Suprapubic skin (tissue), 4 donors: Measurements from ENCODE around the gene ZNRF4. TPM values are rescaled to one million over a fixed set of nuclear protein-coding genes. Genes with fewer than 3 reads are reported as not detected.

Experiments
- DNase-seq, 2 donors: peaks; one replicate each; pipeline ENCODE4 v3.0.0-alpha.2; 2019; ENCODE audit warnings: low spot score in 2 of 2
- H3K27ac ChIP-seq: fragments of 200-600 bp; sonication (generic); one replicate; pipeline ENCODE4 v1.5.1; 2019
- H3K27me3 ChIP-seq: fragments of 200-600 bp; sonication (generic); one replicate; pipeline ENCODE4 v1.5.1; 2019
- H3K36me3 ChIP-seq: fragments of 200-600 bp; sonication (generic); one replicate; pipeline ENCODE4 v1.5.1; 2019
- H3K4me1 ChIP-seq: fragments of 200-600 bp; sonication (generic); one replicate; pipeline ENCODE4 v1.5.1; 2019
- H3K4me3 ChIP-seq: fragments of 200-600 bp; sonication (generic); one replicate; pipeline ENCODE4 v1.5.1; 2019; ENCODE audit warnings: mild to moderate bottlenecking
- H3K9me3 ChIP-seq: fragments of 200-600 bp; sonication (generic); one replicate; pipeline ENCODE4 v1.5.1; 2019
- EP300 ChIP-seq: sonication (generic); formaldehyde crosslinking; IDR thresholded peaks from one replicate; pipeline ENCODE4 v1.6.1; 2017; ENCODE audit warnings: antibody characterized with exemption
- POLR2A ChIP-seq, 2 donors: fragments of 450-650 bp; IDR thresholded peaks; one replicate each; pipeline ENCODE4 v1.6.1; 2017; ENCODE audit warnings: antibody characterized with exemption in 2 of 2, mild to moderate bottlenecking in 2 of 2, moderate library complexity in 2 of 2
- POLR2AphosphoS5 ChIP-seq, 3 donors: sonication (generic); formaldehyde crosslinking; IDR thresholded peaks; one replicate each; pipeline ENCODE4 v1.6.1; 2017; ENCODE audit warnings: antibody characterized with exemption in 3 of 3
- WGBS: methylation state at CpG from one replicate; pipeline ENCODE4 v1.1.5; 2018; 5-methylcytosine and 5-hydroxymethylcytosine counted together
- total RNA-seq, 4 donors: library from RNA; depleted of rRNA; stranded (reverse); fragments of >200 nt; gene quantifications; one replicate each; pipeline ENCODE4 v1.1.0, GENCODE V29; 2016
- TF ChIP-seq, protein P1 (sequence below), 2 donors: fragments of 200-600 bp in 1 of 2; fragments of 450-650 bp in 1 of 2; sonication (generic) in 1 of 2; IDR thresholded peaks; one replicate each; pipeline ENCODE4 v1.5.1; 2016 to 2019; ENCODE audit warnings: antibody characterized with exemption in 2 of 2, mild to moderate bottlenecking in 1 of 2, moderate library complexity in 1 of 2

The ZNRF4 gene
- total RNA-seq, 4 donors from 2014 or later, result not detected

DNA sequence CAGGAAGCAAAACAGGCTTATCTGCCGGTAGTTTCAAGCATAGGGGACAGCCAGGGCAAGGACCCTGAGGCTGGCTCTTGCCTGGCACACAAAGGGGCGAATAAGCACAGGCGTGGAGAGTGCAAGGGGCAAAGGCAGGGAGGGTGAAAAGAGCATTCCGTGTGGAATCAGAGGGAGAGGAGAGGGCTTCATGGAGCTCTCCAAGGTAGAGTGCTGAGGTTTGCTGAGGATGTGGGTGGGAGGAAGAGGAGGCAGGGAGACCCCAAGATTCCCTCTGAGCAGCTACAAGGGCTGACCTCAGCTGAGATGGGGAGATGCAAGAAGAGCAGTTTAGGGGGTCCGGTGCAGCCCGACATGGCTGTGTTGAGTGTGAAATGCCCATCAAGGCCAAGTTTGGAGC lies 36.5 kb upstream of the ZNRF4 start:
- Histone ChIP-seq H3K4me1 (no peaks in the 10 kb centered on the region), H3K36me3 (no peaks in the 10 kb centered on the region), H3K27ac (no peak overlapping the region), H3K27me3 (peaks cover 62% of the 10 kb centered on the region), H3K4me3 (no peak overlapping the region), H3K9me3 (no peaks in the 10 kb centered on the region)
- TF ChIP-seq EP300, result no peak
- no peak for TF ChIP-seq POLR2AphosphoS5 (IDR thresholded peaks at IDR 0.05)
- TF ChIP-seq POLR2A (IDR thresholded peaks at IDR 0.05), result no peak
- WGBS, result 69% methylated on average over 6 of the region's 6 CpGs
- DNase-seq, result no peak

DNA sequence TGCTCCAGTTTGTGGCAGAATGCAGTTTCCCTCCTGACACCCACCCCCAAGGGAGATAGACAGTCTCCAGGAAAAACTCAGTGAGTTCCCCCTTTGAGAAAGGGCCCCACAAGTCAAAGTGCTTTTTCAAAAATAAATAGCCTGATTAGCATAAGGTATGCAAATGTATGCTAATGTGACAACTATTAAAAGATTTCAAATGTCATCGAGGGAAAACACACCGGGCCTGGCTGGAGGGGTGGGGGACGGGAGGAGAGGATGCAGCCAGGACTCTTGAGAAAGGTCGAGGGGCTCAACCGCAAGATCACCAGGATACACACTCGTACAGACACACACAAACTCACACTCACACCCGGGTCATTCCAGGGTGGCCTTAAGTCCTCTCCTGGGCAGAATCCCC lies 34.3 kb upstream of the ZNRF4 start:
- DNase-seq, result no peak
- Histone ChIP-seq H3K4me3 (no peak overlapping the region), H3K27me3 (peaks cover 66% of the 10 kb centered on the region), H3K36me3 (no peaks in the 10 kb centered on the region), H3K27ac (no peak overlapping the region), H3K9me3 (no peaks in the 10 kb centered on the region), H3K4me1 (no peaks in the 10 kb centered on the region)
- WGBS, result 29% methylated on average over 7 of the region's 7 CpGs
- no peak for TF ChIP-seq POLR2A (IDR thresholded peaks at IDR 0.05)
- no peak for TF ChIP-seq POLR2AphosphoS5 (IDR thresholded peaks at IDR 0.05)
- TF ChIP-seq, protein P1, sequence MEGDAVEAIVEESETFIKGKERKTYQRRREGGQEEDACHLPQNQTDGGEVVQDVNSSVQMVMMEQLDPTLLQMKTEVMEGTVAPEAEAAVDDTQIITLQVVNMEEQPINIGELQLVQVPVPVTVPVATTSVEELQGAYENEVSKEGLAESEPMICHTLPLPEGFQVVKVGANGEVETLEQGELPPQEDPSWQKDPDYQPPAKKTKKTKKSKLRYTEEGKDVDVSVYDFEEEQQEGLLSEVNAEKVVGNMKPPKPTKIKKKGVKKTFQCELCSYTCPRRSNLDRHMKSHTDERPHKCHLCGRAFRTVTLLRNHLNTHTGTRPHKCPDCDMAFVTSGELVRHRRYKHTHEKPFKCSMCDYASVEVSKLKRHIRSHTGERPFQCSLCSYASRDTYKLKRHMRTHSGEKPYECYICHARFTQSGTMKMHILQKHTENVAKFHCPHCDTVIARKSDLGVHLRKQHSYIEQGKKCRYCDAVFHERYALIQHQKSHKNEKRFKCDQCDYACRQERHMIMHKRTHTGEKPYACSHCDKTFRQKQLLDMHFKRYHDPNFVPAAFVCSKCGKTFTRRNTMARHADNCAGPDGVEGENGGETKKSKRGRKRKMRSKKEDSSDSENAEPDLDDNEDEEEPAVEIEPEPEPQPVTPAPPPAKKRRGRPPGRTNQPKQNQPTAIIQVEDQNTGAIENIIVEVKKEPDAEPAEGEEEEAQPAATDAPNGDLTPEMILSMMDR (IDR thresholded peaks at IDR 0.05), result no peak
- TF ChIP-seq EP300, result no peak

DNA sequence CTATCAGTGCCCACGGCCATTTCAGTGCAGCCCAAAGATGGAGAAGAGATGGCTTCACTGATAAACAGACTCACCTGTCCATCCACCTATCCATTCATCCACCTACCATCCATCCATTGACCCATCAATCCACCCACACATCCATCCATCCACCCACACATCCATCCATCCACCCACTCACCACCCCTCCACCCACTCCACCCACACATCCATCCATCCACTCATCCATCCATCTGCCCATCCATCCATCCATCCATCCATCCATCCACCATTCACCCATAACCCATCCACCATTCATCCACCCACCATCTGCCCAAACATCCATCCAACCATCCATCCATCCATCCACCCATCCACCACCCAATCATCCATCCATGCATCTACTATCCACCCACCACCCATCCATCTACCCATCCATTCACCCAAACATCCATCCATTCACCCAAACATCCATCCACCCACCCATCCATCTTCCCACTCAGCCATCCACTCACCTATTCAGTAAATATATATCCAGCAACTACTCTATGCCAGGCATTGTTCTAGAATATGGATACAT lies 31.6 kb upstream of the ZNRF4 start:
- no peak for DNase-seq
- Histone ChIP-seq H3K9me3 (no peaks in the 10 kb centered on the region), H3K4me3 (no peak overlapping the region), H3K27ac (no peak overlapping the region), H3K36me3 (no peaks in the 10 kb centered on the region), H3K27me3 (peaks cover 64% of the 10 kb centered on the region), H3K4me1 (no peaks in the 10 kb centered on the region)
- WGBS, result 56% methylated on average over 1 of the region's 1 CpG
- TF ChIP-seq POLR2A (IDR thresholded peaks at IDR 0.05) (no peak), EP300 (no peak), POLR2AphosphoS5 (IDR thresholded peaks at IDR 0.05) (no peak)
- TF ChIP-seq, protein P1 (IDR thresholded peaks at IDR 0.05), result no peak

DNA sequence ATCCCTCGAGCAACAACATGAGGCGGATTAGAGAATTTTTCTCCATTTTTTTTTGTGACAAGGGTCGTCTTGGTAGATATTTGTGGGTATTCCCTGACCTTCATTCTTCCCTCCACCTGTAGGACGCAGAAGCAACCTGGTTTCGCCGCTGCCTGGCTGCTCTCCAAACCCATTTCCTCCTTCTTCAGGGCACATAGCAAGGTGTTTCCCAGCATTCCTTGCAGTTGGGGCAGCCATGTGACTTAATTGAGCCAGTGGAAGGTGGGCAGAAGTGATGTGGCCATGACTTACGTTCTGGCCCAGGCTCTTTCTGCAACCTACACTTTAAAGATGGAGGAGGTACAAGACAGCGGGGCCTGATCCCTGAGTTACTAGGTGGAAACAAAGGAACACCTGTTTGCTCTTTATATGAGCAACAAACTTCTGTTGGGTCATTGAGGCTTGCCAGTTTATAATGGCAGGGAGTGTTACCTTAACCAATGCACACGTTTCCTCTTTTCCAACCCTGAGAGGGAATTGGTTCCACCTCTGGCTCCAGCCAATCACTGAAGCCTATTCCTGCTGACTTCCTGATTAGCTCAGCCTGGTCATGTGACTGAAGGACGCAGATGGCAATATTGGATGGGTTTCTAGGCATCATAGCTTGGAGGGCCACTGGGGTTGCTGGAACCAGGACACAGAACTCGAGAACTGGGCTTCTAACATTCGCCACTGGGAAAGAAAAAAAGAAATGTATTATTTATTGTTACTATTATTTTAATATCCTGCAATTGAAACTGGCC lies 30.8 kb upstream of the ZNRF4 start:
- Histone ChIP-seq H3K4me1 (no peaks in the 10 kb centered on the region), H3K27ac (no peak overlapping the region), H3K4me3 (no peak overlapping the region), H3K27me3 (peaks cover 59% of the 10 kb centered on the region), H3K9me3 (no peaks in the 10 kb centered on the region), H3K36me3 (no peaks in the 10 kb centered on the region)
- no peak for TF ChIP-seq POLR2A (IDR thresholded peaks at IDR 0.05)
- no peak for TF ChIP-seq POLR2AphosphoS5 (IDR thresholded peaks at IDR 0.05)
- TF ChIP-seq, protein P1 (IDR thresholded peaks at IDR 0.05), result no peak
- no peak for TF ChIP-seq EP300
- WGBS, result 79% methylated on average over 12 of the region's 12 CpGs
- DNase-seq, result no peak

DNA sequence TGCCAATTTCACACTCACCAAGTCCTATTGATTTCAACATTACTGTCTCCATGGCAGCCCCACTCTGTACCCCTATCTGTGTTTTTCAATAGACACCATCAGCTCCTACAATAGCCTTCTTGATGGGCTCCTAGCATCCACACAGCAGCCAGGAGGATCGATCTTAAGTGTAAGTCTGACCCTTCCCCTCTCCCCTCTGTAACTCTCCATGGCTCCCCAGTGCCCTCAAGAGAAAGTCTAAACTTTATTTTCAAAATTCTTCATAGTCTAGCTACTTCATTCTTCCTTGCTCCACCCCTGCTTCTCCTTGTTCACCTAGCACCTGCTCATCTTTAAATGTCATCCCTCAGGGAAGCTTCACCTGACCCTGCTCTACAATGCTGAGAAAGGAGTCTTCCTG lies 30.0 kb upstream of the ZNRF4 start:
- TF ChIP-seq POLR2A (IDR thresholded peaks at IDR 0.05), result no peak
- TF ChIP-seq POLR2AphosphoS5 (IDR thresholded peaks at IDR 0.05), result no peak
- TF ChIP-seq EP300, result no peak
- TF ChIP-seq, protein P1 (IDR thresholded peaks at IDR 0.05), result no peak
- Histone ChIP-seq H3K4me1 (no peaks in the 10 kb centered on the region), H3K4me3 (no peak overlapping the region), H3K27me3 (peaks cover 50% of the 10 kb centered on the region), H3K27ac (no peak overlapping the region), H3K36me3 (no peaks in the 10 kb centered on the region), H3K9me3 (no peaks in the 10 kb centered on the region)
- DNase-seq, result no peak
- 67% methylated on average over 1 of the region's 1 CpG for WGBS
